22Rv1 (cell line): ENCODE measurements around the gene SMARCA1.

Experiments
- CTCF ChIP-seq: fragments of 450-650 bp; IDR thresholded peaks from 2 replicates; pipeline ENCODE4 v1.5.1; 2017; ENCODE audit warnings: mild to moderate bottlenecking
- ZFX ChIP-seq: fragments of 450-650 bp; IDR thresholded peaks from 2 replicates; pipeline ENCODE4 v1.6.1; 2017; ENCODE audit warnings: antibody characterized with exemption, borderline replicate concordance

GRCh38 chrX:129522184-129523078 lies 859 bp downstream of the SMARCA1 start:
- no peak for TF ChIP-seq CTCF
- no peak for TF ChIP-seq ZFX
